Hepatocyte (in vitro differentiated cells): ENCODE results near the gene RNF113A. TPM values are rescaled to one million over a fixed set of nuclear protein-coding genes. Genes with fewer than 3 reads are reported as not detected.

Source experiments
- DNase-seq: peaks from one replicate; pipeline ENCODE4 v3.0.0-alpha.2; 2016; ENCODE audit warnings: low spot score
- H2AFZ ChIP-seq: fragments of 200-600 bp; sonication (generic); 2 replicates; pipeline ENCODE4 v1.6.0; 2016; ENCODE audit warnings: antibody characterized with exemption, mild to moderate bottlenecking
- H3K27ac ChIP-seq: fragments of 200-600 bp; sonication (generic); 2 replicates; pipeline ENCODE4 v1.5.1; 2016; ENCODE audit warnings: mild to moderate bottlenecking
- H3K27me3 ChIP-seq: fragments of 200-600 bp; sonication (generic); 2 replicates; pipeline ENCODE4 v1.6.1; 2016
- H3K36me3 ChIP-seq: fragments of 200-600 bp; sonication (generic); replicated peaks from 2 replicates; pipeline ENCODE4 v1.5.1; 2016; ENCODE audit warnings: low read depth; ENCODE audit not compliant: insufficient read depth
- H3K4me1 ChIP-seq: fragments of 200-600 bp; sonication (generic); 2 replicates; pipeline ENCODE4 v1.5.1; 2016; ENCODE audit warnings: mild to moderate bottlenecking, moderate library complexity; ENCODE audit not compliant: insufficient read depth
- H3K4me2 ChIP-seq: fragments of 200-600 bp; sonication (generic); 2 replicates; pipeline ENCODE4 v1.6.0; 2016
- H3K4me3 ChIP-seq: fragments of 200-600 bp; sonication (generic); 2 replicates; pipeline ENCODE4 v1.5.1; 2016; ENCODE audit warnings: mild to moderate bottlenecking
- H3K79me2 ChIP-seq: fragments of 200-600 bp; sonication (generic); 2 replicates; pipeline ENCODE4 v1.6.0; 2017; ENCODE audit warnings: mild to moderate bottlenecking
- H3K9me2 ChIP-seq: fragments of 200-600 bp; sonication (generic); replicated peaks from 2 replicates; pipeline ENCODE4 v1.6.0; 2017; ENCODE audit warnings: mild to moderate bottlenecking; ENCODE audit not compliant: insufficient read depth
- H3K9me3 ChIP-seq: fragments of 200-600 bp; sonication (generic); 2 replicates; pipeline ENCODE4 v1.5.1; 2016; ENCODE audit warnings: low read depth, mild to moderate bottlenecking
- H4K20me1 ChIP-seq: fragments of 200-600 bp; sonication (generic); 2 replicates; pipeline ENCODE4 v1.6.0; 2016; ENCODE audit warnings: mild to moderate bottlenecking; ENCODE audit not compliant: insufficient read depth, poor library complexity, severe bottlenecking
- CTCF ChIP-seq: fragments of 200-600 bp; sonication (generic); IDR thresholded peaks from 2 replicates; pipeline ENCODE4 v1.5.1; 2016; ENCODE audit warnings: antibody characterized with exemption, mild to moderate bottlenecking; ENCODE audit not compliant: poor library complexity
- EZH2 ChIP-seq: fragments of 200-600 bp; sonication (generic); IDR thresholded peaks from 2 replicates; pipeline ENCODE4 v1.6.1; 2016; ENCODE audit warnings: antibody characterized with exemption, mild to moderate bottlenecking, borderline replicate concordance
- EZH2phosphoT487 ChIP-seq: fragments of 200-600 bp; sonication (generic); IDR thresholded peaks from one replicate; pipeline ENCODE4 v1.6.1; 2018; ENCODE audit warnings: antibody characterized with exemption, mild to moderate bottlenecking, low read depth, moderate library complexity; ENCODE audit not compliant: unreplicated experiment, severe bottlenecking
- WGBS: methylation state at CpG from one replicate; pipeline ENCODE4 v1.1.6; 2016; ENCODE audit warnings: low lambda C conversion rate; ENCODE audit errors: missing lambda C conversion rate; 5-methylcytosine and 5-hydroxymethylcytosine counted together
- polyA plus RNA-seq: library from polyadenylated mRNA; unstranded; fragments of >200 nt; fragmentation: Nextera tagmentation; extraction: Ambion mirVana; gene quantifications from 2 replicates; pipeline ENCODE4 v1.2.1, GENCODE V29; 2016
- total RNA-seq: library from RNA; depleted of rRNA; stranded (reverse); fragments of >200 nt; gene quantifications from 2 replicates; pipeline ENCODE4 v1.2.3, GENCODE V29; 2014

RNF113A gene
- total and polyA plus RNA-seq, 2 experiments from 2014 or later: 19.7 TPM

- Histone ChIP-seq H3K4me3 (peak within 1 kb of the TSS; percentile 86), H3K4me2 (peak within 1 kb of the TSS; percentile 73), H3K79me2 (peaks cover 15% of the 10 kb centered on the region), H3K4me1 (no peaks in the 10 kb centered on the region), H3K36me3 (no peaks in the 10 kb centered on the region), H3K9me2 (no peaks in the 10 kb centered on the region), H2AFZ (peak within 1 kb of the TSS; percentile 75), H3K27ac (peak within 1 kb of the TSS; percentile 90), H4K20me1 (no peaks in the 10 kb centered on the region), H3K9me3 (no peaks in the 10 kb centered on the region), H3K27me3 (no peaks in the 10 kb centered on the region)
- TF ChIP-seq EZH2 (no peak), CTCF (no peak), EZH2phosphoT487 (no peak)
- DNase-seq: peak; percentile 97
- WGBS: 45% methylated on average over 50 of the region's 54 CpGs
These were observed 18.9 kb downstream of the RNF113A start, which contains the start of gene UPF3B for GRCh38 chrX:119852382-119853353. Gene UPF3B, minus strand, starts transcription at chrX:119852963. Its CDS starts 35 bp downstream, at chrX:119852928.

GRCh38 chrX:119833905-119834304 is 37.6 kb downstream of the RNF113A start:
- WGBS: 74% methylated on average over 3 of the region's 3 CpGs
- H3K27ac ChIP-seq: no peak overlapping the region
- H4K20me1 ChIP-seq: no peaks in the 10 kb centered on the region
- no peak overlapping the region for H3K4me3 ChIP-seq
- H3K79me2 ChIP-seq: no peaks in the 10 kb centered on the region
- H3K27me3 ChIP-seq: no peaks in the 10 kb centered on the region
- H3K36me3 ChIP-seq: no peaks in the 10 kb centered on the region
- no peak overlapping the region for H3K4me2 ChIP-seq
- H2AFZ ChIP-seq: no peak overlapping the region
- H3K9me3 ChIP-seq: no peaks in the 10 kb centered on the region
- TF ChIP-seq CTCF (no peak), EZH2phosphoT487 (no peak), EZH2 (no peak)
- no peaks in the 10 kb centered on the region for H3K9me2 ChIP-seq
- no peaks in the 10 kb centered on the region for H3K4me1 ChIP-seq
- no peak for DNase-seq

- WGBS: 91% methylated on average over 5 of the region's 5 CpGs
- Histone ChIP-seq H3K27ac (no peak overlapping the region), H2AFZ (no peak overlapping the region)
These were observed 43.1 kb downstream of the RNF113A start for GRCh38 chrX:119828446-119828845.

More at GRCh38 chrX:119828446-119828845, 43.1 kb downstream of the RNF113A start:
- no peaks in the 10 kb centered on the region for H3K79me2 ChIP-seq
- H3K4me1 ChIP-seq: no peaks in the 10 kb centered on the region
- no peaks in the 10 kb centered on the region for H3K36me3 ChIP-seq
- no peaks in the 10 kb centered on the region for H3K27me3 ChIP-seq
- no peak overlapping the region for H3K4me3 ChIP-seq
- DNase-seq: no peak
- no peaks in the 10 kb centered on the region for H3K9me2 ChIP-seq
- H3K4me2 ChIP-seq: no peak overlapping the region
- no peaks in the 10 kb centered on the region for H3K9me3 ChIP-seq
- TF ChIP-seq EZH2phosphoT487 (no peak), EZH2 (no peak), CTCF (no peak)
- no peaks in the 10 kb centered on the region for H4K20me1 ChIP-seq
